Caki2 (cell line): Measurements from ENCODE around the gene FBXL16. TPM values are rescaled to one million over a fixed set of nuclear protein-coding genes. Genes with fewer than 3 reads are reported as not detected.
"Not testable (repeated sequence)": the region's sequence is repeated elsewhere in the genome, so short reads cannot be mapped to it uniquely, and the experiment has no call there.

Experiments used
- DNase-seq: peaks from one replicate; pipeline ENCODE4 v3.0.0-alpha.2; 2015; ENCODE audit warnings: low read depth
- in situ Hi-C: cut with HindIII; loops from 2 replicates; pipeline ENCODE4 v1.10.0; 2016; ENCODE audit warnings: low sequenced_read_pairs, low pct_unique_long_range_greater_than_20kb, mixed read lengths
- total RNA-seq: library from RNA; depleted of rRNA; stranded (reverse); fragments of >200 nt; shearing (Covaris generic); gene quantifications from 2 replicates; pipeline ENCODE4 v1.2.3, GENCODE V29; 2014; ENCODE audit warnings: low replicate concordance

FBXL16 gene
- total RNA-seq, 1 experiment from 2014 or later, result 25.7 TPM

DNA sequence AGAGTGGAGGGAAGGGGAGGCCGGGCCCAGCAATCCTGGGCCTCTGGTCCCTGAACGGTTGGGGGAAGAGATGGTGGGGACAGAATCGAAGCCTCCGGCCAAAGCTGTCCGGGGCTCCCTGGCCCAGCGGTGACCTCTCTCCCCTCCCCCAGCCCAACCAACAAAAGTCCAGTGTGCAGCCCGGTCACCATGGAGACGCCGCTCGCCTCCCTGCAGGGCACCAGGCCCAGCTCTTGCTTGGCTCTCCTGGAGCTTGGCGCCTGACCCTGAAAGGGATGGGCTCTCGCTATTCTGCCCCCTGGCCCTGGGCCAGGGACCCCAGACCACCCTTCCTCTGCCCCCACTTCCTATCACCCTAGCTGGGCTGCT lies 10.6 kb upstream of the FBXL16 start:
- in situ Hi-C loops, result no loop called here
- peak; percentile 83 for DNase-seq

DNA sequence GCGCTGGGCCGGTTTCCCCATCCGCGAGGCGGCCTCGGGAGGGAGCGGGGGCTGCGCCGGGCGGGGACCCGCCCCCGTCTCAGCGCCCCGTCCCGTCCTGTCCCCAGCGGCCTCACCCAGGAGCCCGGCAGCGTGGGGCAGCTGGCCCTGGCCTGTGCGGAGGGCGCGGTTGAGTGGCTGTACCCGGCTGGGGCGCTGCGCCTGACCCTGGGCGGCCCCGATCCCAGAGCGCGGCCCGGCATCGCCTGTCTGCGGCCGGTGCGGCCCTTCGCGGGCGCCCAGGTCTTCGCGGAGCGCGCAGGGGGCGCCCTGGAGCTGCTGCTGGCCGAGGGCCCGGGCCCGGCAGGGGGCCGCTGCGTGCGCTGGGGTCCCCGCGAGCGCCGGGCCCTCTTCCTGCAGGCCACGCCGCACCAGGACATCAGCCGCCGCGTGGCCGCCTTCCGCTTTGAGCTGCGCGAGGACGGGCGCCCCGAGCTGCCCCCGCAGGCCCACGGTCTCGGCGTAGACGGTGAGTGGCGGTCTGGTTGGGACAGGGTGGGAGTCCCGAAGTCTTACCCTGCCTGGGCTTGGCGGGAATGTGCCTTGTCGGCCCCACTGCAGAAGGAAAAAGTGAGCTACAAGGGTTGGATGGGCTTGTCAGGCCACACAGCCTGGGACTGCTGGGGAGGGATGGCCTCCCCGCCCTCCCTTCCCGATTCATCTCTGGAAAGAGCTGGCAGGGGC lies 10.0 kb upstream of the FBXL16 start:
- peak; percentile 59 for DNase-seq

DNA sequence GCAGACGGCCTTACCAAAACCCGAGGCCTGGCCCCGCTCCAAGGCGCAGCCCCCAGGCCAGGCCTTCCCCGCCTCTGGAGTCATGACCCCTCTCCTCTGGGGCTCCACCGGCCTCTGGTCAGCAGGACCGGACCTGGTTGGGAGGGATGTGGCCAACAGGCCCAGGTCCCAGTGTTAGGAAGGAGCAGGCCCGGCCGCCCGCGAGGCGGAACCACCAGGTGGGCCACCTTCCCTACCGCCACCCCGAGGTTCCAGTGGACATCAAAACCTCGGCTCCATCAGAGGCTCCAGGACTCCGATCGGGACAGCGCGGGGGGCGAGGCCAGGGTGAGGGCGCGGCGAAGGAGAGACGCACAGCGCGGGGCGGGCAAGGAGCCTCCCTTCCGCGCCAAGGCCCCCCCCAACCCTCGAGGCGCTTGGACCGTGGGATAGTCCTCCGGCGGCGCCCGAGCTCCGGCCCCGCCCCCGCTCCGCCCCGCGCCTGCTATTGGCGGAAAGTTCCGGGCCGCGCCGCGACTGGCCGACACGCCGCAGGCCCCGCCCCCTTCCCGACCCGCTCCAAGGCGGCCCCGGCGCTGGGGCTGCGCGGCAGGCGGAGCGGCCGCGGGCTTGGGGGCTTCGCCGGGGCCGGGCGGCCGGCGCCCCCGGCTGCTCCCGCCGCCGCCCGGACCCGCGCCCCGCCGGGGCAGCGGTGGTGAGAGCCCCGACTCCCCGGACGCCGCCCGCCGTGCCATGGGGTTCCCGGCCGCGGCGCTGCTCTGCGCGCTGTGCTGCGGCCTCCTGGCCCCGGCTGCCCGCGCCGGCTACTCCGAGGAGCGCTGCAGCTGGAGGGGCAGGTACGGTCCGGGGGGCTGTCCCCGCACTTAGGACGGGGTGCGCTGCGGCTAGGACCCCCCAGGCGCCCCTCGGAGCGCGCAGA lies 9.2 kb upstream of the FBXL16 start, which contains the start of gene METRN:
METRN (plus strand) TSS at position 561 of the 919 bp plus-strand sequence; CDS start at position 733, 172 bp downstream.
- in situ Hi-C loops, result no loop called here
- DNase-seq, result peak; percentile 95

More for the DNA sequence above, 10.0 kb upstream of the FBXL16 start:
- in situ Hi-C loops, result no loop called here

DNA sequence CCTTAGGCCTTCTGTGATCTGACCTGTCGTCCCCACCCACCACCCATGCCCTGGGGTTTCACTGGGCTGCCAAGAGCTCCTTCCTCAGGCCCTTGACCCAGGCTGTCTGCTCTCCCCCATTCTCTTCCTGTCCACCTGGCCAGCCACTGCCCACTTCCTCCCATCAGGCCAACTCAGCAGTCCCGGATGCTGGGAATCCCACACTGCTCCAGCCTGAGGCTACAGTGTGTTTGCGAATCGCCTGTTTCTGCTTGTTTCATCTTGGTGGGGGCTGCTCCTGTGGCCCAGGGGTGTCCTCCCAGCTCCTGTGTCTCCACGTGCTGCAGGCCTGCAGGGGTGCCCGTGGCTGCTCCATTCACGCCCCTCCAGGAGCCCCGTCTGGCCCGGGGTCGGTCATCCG lies 8.5 kb upstream of the FBXL16 start:
- peak; percentile 82 for DNase-seq
- in situ Hi-C loops, result no loop called here

DNA sequence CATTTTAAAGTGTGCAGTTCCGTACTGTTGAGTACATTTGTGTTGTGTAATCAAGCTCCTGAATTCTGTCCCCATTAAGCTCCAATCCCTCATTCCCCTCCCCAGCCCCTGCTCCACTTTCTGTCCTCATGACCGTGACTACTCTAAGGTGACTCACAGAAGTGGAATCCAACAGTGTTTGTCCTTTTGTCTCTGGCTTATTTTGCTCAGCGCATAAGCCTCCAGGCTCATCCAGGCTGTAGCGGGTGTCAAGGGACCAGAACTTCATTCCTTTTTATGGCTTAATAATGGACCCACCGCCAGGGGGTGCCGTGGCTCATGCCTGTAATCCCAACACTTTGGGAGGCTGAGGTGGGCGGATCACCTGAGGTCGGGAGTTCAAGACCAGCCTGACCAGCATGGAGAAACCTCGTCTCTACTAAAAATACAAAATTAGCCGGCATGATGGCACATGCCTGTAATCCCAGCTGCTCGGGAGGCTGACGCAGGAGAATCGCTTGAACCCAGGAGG lies 7.2 kb upstream of the FBXL16 start:
- DNase-seq, result peak; percentile 99
- in situ Hi-C loops, result not testable (repeated sequence)

DNA sequence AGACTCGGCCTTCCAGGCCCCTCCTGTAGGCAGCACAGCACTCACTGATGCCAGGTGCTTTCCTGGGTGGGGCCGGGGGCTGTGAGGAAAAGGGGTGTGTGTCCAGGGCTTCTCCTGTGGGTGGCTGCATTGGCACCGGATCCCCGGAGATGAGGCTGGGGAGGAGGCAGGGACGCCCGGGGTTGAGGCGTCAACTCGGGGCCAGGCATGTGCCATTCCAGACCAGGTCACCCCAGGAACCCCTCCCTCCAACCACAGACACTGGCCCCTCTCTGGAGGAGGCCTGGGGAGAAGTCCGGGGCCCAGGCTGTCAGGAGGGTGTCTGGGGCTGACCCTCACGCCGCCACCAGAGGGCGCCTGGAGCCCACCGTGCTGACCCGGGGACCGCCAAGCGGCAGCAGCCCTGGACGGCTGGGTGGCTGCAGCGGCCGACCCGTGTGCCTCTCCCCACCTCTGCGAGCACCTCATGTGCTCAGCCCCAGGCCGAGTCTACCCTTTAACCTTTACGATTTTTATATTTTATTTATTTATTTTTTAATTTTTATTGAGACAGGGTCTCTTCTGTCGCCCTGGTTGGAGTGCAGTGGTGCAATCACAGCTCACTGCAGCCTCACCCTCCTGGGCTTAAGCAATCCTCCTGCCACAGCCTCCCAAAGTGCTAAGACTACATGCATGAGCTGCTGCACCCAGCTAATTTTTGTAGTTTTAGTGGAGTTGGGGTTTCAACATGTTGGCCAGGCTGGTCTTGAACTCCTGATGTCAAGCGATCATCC lies 6.1 kb upstream of the FBXL16 start:
- in situ Hi-C loops, result no loop called here

DNA sequence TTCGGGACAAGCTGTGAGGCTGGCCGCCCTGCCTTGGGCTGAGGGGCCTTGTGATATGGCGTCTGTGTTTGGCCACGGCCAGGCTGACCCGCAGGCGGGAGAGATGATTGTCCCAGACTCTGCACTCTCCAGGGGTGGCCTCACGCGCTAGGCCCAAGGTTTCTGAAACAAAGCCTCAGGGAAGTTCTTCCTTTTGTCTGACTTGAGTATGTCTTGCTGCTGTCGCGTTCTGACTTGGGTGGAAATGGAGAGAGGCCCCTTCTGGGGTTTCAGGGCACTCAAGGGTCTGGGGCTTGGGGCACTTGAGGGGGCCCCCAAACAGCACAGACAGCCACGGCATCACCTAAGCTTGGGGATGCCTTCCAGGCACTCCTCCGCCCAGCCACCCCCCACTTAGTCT lies 5.5 kb upstream of the FBXL16 start:
- in situ Hi-C loops, result no loop called here
- DNase-seq, result no peak

More for the DNA sequence above, 6.1 kb upstream of the FBXL16 start:
- peak; percentile 86 for DNase-seq

DNA sequence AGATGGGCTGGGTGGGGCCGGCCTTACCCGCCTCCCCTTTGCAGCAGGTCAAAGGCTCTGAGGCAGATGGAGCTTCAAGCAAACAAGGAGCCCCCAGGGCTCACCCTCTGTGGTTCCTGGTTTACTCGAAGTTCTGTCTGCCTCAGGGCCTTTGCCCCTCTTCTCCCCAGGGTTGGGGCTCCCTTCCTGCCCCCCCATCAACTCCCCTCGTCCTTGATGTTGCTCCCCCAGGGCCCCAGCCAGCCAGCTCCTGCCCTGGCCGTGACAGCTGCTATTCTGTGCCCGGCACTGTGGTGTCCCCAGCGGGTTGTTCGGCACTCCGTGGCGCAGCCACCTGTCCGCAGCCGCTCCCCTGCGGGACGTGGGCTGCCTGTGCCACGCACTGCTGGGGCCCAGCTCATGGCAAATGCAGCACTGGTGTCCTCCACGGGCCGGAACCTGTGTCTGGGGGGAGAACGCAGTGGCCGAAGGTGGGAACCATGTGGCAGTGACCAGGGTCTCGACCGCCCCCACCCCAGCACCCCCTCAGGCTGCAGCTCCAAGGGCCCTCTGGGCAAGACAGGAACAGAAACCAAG lies 5.0 kb upstream of the FBXL16 start:
- DNase-seq, result no peak
- in situ Hi-C loops, result no loop called here

DNA sequence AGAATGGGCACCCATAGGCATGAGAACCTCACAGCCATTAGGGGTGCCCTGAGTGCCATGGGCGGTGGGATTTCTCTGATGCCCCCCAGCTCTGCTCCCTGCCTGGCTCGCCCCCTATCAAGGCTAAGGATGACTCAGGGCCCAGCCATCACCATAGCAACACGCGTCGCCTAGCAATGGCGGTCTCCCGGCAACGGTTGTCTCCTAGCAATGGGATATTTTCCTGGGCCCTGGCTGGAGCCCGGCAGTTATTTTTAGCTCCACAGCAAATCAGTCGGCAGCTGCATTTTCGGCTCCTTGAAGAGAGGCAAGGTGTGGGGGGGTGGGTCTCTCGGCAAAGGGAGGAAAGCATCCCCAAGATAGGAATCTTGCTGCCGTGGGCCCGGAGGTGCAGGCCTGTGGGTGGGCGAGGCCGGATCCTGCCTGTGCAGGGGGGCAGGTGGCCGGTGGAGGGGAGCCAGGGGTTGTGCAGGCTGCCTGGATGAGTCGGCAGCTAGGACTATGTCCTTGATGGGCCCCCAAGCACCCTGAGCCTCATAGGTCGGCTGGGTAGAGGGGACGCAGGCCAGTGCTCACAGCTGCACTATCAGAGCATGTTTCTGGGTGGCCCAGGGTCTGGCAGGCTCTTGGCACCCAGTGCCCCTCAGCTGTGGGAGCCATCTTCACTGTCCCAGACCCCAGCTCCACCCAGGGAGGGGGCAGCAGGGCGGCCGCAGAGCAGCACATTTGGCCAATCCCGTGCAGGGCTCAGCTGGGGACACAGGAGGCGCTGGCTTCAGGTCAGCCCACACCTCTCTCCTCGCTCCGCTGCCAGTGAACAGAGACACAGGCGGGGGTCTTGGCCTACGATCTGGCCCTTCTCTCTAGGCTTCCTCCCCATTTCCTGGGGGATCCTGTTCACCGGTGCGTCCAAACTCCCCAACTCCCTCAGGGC lies 4.2 kb upstream of the FBXL16 start:
- in situ Hi-C loops, result no loop called here
- DNase-seq, result peak; percentile 95

DNA sequence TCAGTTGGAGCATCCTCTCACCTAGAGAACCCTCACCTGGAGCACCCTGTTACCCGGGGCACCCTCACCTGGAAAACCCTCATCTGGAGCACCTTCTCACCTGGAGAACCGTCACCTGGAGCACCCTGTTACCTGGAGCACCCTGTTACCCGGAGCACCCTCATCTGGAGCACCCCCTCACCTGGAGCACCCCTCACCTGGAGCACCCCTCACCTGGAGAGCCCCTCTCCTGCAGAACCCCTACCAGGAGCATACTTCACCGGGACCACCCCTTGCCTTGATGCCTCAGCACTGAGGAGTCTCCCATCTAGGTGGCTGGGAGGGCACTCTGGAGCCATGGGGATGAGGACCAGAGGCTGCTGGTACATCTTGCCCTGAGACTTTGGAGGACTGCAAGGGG lies 3.4 kb upstream of the FBXL16 start:
- DNase-seq, result no peak
- in situ Hi-C loops, result no loop called here

DNA sequence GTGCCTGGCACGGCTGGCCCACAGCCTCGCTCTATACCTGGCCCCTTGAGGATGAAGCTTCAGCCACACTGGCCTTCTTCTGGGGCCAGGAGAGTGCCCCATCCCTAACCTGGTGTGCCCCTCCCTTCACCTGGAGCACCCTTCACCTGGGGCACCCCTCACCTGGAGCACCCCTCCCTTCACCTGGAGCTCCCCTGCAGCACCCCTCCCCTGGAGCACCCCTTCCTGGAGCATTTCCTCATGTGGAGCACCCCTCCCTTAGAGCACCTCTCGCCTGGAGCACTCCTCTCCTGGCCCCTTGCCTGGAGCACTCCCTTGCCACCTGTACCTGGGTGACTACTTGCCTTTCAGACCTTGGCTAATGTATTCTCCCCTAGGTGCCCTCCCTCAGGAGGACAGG lies 2.4 kb upstream of the FBXL16 start:
- no peak for DNase-seq
- in situ Hi-C loops, result no loop called here

DNA sequence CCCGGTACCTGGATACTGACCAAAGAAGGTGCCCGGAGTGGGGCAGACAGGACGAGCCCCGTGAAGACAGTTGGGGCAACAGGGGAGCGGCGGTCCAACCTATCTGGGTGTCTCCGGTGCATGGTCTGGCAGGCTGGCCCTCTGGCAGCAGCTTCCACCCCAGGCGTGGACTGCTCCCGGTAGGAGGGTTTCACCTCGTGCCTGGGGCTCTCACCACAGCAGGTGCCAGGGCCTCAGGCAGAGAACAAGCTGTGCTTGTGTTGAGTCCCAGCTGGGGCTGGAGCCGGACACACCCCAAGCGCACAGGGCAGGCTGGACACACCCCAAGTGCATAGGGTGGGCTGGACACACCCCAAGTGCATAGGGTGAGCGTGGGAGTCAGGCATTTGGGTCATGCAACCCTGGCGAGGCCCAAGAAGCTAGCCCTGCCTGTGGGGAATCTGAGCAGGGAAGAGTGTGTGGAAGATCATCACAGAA lies 1.5 kb upstream of the FBXL16 start:
- DNase-seq, result no peak
- in situ Hi-C loops, result no loop called here

DNA sequence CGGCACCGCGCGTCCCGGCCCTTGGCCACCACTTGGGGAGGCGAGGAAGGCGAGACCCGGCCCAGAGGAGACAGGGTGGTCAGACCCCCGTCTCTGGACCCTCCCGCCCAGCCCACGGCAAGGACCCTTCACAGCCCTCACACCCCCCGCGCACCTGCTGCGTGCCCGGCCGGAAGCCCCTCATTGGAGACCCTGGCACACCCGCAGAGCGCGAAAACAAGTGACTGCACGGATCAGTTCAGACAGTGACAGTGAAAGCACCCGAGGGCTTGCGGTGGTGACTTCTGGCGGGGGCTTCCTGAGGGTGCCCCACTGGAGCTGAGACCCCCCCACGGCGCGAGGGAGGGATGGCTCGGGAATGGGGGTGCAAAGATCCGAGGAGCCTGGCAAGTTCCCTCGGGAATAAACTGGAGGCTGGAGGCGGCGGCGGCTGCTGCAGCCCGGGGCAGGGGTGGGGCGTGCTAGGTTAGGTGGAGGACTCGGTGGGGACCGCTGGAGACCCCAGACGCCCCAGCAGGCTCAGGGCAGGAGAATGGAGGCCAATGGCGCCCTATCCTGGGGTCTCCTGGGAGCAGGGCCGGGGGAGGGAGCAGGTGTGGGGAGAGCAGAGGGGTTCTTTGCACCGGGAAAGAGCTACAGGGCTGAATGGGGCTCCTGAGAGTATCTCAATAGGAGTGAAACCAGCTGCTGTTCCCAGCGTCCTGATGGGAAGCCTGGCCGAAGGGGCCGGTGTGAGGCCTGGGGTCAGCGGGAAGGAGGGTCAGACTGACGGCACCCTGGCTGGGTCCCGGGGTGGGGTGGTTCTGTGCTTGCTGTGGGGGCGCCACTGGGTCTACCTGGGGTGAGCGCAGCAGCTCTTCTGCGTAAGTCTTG lies 824 bp upstream of the FBXL16 start:
- in situ Hi-C loops, result no loop called here
- DNase-seq, result no peak

DNA sequence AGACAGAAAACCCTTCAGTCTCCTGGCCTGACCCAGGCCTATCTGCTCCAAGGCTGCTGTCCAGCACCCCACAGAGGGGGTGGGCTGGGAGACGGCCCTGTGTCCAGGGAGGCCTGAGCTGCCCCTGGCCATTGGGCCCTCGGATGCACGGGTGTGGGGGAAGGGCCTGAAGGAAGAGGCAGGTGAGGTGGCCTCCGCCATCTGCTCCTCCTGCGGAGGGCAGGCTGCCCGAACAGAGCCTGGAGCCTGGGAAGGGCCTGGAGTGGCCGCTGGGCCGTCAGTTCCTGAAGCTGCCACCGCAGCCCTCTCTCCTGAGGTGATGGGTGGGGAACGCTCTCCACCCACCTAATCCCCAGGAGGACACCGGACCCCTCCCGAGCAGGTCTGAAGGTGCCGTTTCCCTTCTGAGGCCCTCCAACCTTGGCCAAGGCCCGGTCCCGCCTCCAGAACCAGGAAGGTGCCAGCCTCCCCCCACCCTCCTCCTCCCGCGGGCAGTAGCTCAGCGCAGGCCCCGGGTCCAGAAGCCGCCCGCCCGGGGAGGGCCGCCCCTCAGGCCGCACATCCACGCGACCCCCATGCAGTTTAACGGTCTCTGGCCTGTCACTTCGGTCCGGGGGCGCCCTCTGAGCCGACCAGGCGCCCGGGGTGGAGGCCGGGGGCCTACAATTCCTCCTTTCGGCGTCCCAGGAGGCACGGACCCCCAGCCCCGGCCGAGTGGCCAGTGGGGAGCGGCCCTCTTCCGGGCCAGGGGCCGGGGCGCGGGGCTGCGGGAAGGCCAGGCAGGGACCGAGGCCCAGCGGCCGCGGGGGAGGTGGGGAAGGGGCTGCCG lies 835 bp downstream of the FBXL16 start:
- no peak for DNase-seq
- in situ Hi-C loops, result no loop called here

DNA sequence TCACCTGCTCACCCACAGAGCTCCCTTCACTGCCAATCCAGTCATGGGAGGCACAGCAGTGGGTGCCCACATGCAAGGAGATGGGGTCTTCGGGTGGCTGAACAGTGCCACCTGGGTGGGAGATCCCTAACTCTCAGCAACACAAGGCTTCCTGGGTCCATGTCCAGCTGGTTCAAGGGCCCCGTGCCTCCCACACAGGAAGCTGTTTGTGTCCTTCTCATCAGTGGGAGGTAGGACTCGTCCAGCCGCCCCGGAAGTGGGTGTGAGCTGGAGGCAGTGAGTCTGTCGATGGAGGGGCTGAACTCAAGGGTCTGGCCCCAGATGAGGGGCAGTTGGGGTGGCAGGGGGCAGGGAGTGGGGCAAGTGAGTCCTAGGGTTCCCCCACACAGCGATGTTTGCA lies 1.6 kb downstream of the FBXL16 start:
- DNase-seq, result no peak
- in situ Hi-C loops, result no loop called here
